Mesenteric fat pad (tissue), 1 donor: ENCODE measurements around the gene DTX3L. TPM values are rescaled to one million over a fixed set of nuclear protein-coding genes. Genes with fewer than 3 reads are reported as not detected.

Experiments used
- DNase-seq: peaks from one replicate; pipeline ENCODE4 v3.0.0-alpha.2; 2020; ENCODE audit warnings: low spot score
- total RNA-seq: library from RNA; stranded (reverse); fragmentation: NEBNext Ultra II Directional; extraction: Animal tissue kit (Norgen Biotek cat#: 25700); gene quantifications from one replicate; pipeline ENCODE4 v1.2.1, GENCODE V29; 2021
- donor health status: DM: yes; HTN: yes; CAD: no.

Gene DTX3L
- total RNA-seq, 1 donor from 2014 or later, result 41.6 TPM

GRCh38 chr3:122602011-122602710, 38.0 kb downstream of the DTX3L start:
- DNase-seq, result no peak

GRCh38 chr3:122603056-122603455, 38.9 kb downstream of the DTX3L start:
- no peak for DNase-seq

GRCh38 chr3:122606330-122606729, 42.2 kb downstream of the DTX3L start:
- no peak for DNase-seq

GRCh38 chr3:122608916-122609315, 44.8 kb downstream of the DTX3L start:
- no peak for DNase-seq

GRCh38 chr3:122609798-122610559, 45.8 kb downstream of the DTX3L start:
- DNase-seq, result no peak

- no peak for DNase-seq
Measured at GRCh38 chr3:122612696-122613095, 48.6 kb downstream of the DTX3L start.

- no peak for DNase-seq
Measured at GRCh38 chr3:122615303-122615702, 51.2 kb downstream of the DTX3L start.

GRCh38 chr3:122618614-122619013, 54.5 kb downstream of the DTX3L start:
- no peak for DNase-seq

GRCh38 chr3:122619040-122619439, 54.9 kb downstream of the DTX3L start:
- DNase-seq, result no peak

GRCh38 chr3:122620399-122620798, 56.3 kb downstream of the DTX3L start:
- DNase-seq, result no peak

GRCh38 chr3:122621112-122621511, 57.0 kb downstream of the DTX3L start:
- no peak for DNase-seq

- DNase-seq, result no peak
Measured at GRCh38 chr3:122623031-122623829, 59.1 kb downstream of the DTX3L start.

Other genes starting within 250 kb of the DTX3L start
- 28.7 TPM for gene CSTA, start 239.1 kb upstream of the DTX3L start, total RNA-seq
- gene MIX23, start 181.1 kb upstream of the DTX3L start, total RNA-seq, result 22.0 TPM
- gene FAM162A, start 180.2 kb upstream of the DTX3L start, total RNA-seq, result 29.1 TPM
- 4.0 TPM for gene WDR5B, start 148.3 kb upstream of the DTX3L start, total RNA-seq
- gene KPNA1, start 49.4 kb upstream of the DTX3L start, total RNA-seq, result 107 TPM
- gene PARP9, start within 50 bp of the DTX3L start, total RNA-seq, result 39.6 TPM
- 2.9 TPM for gene PARP15, start 13.3 kb downstream of the DTX3L start, total RNA-seq
- 51.1 TPM for gene PARP14, start 116.5 kb downstream of the DTX3L start, total RNA-seq
- gene HSPBAP1, start 229.5 kb downstream of the DTX3L start, total RNA-seq, result 8.4 TPM
- 16.2 TPM for gene SLC49A4, start 230.7 kb downstream of the DTX3L start, total RNA-seq